HG02610 (cell line): ENCODE results near the gene MAP4K2.
"Not testable (repeated sequence)": the region's sequence is repeated elsewhere in the genome, so short reads cannot be mapped to it uniquely, and the experiment has no call there.

Source experiments
- ATAC-seq: cut with Tn5 transposase; IDR thresholded peaks from one replicate; pipeline ENCODE4 v1.9.1; 2021; ENCODE audit warnings: mild to moderate bottlenecking, moderate library complexity; ENCODE audit not compliant: unreplicated experiment

Gene MAP4K2

DNA sequence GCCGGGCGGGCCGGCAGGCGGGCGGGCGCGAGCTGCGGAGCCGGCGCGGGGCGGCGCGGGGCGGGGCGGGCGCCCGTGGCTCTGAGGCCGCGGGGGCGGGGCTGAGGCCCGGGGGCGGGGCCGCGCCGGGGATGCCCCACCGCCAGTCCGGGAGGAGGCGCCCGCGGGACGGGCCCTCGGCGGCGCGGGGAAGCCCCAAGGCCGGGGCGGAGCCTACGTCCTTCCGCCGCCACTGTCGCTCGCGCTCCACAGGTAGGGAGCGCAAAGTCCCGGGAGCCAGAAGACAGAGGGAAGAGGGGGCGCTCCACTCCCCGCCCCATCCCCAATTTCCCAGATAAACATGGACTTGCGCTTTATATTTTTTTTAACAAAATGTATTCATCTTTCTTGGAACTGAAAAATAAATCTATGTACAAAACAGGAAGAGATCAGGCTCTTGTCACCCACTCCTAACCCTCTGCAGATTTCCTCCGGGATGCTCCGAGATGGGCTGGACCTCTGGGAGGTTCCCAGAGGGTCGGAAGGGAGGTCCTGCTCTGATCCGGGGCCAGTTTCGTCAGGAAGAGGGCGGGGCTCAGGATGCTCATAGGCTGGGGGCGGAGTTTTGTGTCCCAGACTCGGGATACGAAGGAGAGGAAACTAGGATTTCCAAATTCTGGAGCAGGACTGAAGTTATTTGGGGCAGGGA is at the start of gene MAP4K2:
MAP4K2 (minus strand) TSS at position 57 of the 688 bp plus-strand sequence. CDS start 65 bp downstream, outside the sequence.
- ATAC-seq = peak; percentile 57

DNA sequence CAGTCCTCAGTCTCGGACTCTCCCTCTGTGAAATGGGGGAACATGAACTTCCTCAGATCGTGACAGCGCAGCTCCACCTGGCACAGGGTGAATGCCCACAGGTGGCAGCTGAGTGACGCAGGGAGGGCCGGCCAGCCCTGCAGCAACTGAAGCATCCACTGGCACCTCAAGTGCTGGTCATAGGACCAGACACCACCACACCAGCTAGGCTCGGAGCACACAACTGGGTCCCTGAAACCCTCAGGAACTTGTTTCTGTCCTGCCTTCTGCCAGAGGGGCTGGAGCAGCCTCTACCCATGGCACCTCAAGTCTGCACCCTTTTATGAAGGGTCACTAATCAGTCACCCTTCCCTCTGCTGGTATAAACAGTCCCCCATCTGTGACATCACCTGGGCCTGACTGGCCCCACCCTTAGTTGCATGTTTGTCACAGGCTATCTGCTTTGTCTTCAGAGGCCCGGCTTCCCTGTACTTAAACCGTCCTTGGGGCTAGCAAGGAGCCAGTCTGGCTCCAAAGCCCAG is 48.9 kb upstream of the MAP4K2 start:
- ATAC-seq = no peak

- peak; percentile 73 for ATAC-seq
Observed at GRCh38 chr11:64850979-64851567, 48.1 kb upstream of the MAP4K2 start.

DNA sequence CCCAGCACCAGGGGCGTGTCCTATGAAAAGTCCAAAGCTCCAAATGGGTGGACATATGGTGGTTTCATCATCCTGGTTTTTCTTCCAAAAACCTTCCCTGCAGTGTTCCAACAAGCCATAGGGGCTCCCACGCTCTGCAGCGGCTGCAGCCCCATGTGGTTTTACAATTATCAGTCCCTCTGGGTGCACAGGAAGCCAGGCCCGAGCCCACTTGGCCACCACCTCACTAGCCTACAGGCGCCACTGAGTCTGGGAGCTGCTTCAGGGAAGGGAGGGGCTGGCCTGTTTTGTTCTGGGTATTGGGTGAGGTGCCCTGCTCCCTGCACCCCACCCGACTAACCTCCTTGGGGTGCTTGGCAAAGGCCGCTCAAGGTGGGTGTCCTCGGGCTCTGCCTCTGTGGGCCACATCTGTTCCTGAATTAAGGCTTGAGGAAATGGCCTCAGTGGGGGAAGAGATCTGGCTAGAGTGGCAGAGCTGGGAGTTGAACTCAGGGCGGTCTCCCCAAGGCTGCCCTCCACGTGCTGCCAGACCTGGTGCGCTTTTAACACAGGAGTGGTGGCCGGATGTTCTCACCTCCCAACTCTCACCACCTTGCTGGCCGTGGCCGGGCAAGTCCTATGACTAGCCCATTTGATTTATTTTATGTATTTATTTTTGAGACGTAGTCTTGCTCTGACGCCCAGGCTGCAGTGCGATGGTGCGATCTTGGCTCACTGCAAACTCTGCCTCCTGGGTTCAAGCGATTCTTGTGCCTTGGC is 46.8 kb upstream of the MAP4K2 start:
- ATAC-seq = no peak

- ATAC-seq = no peak
Observed at GRCh38 chr11:64848826-64849597, 46.0 kb upstream of the MAP4K2 start.

- ATAC-seq = no peak
Observed at GRCh38 chr11:64848214-64848825, 45.3 kb upstream of the MAP4K2 start.

DNA sequence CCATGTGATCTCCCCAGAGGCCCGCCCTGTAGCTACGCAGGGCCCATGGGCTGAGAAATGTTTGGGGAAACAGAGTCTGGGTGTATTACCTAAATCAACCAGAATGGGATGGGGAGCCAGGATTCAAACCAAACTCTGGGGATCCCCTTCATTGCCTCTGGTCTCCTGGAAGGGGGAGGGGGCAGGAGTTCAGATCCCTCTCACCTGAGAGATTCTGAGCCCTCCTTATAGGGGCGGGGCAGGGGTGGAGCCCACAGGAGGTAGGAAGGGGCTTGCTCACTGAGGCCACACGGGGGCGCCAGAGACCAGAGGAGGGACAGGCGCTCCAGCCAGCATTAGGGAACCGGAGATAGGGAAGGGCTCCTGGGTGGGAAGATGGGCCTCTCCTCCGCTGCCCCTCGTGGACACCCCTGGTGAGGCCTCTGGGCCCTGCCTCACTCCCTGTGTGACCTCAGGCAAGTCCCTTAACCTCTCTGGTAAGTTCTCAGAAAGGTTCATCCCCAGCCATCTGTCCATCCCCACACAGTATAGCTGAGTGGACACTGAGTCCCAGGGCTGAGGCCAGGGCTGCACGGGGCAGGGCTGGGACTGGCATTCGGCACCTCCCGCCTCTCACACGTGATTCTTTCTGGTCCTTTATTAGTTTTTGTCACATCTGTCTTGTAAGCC is 44.1 kb upstream of the MAP4K2 start:
- no peak for ATAC-seq

DNA sequence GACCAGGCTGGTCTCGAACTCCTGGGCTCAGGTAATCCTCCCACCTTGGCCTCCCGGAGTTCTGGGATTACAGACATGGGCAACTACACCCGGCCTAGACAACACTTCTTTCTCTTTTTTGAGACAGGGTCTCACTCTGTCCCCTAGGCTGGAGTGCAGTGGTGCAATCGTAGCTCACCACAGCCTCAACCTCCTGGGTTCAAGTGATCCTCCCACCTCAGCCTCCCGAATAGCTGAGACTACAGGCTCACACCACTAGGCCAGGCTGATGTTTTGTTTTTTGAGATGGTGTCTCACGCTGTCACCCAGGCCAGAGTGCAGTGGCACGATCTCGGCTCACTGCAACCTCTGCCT is 42.7 kb upstream of the MAP4K2 start:
- ATAC-seq = not testable (repeated sequence)

GRCh38 chr11:64845129-64845775 is 42.2 kb upstream of the MAP4K2 start:
- no peak for ATAC-seq

- no peak for ATAC-seq
Observed at GRCh38 chr11:64844330-64845128, 41.5 kb upstream of the MAP4K2 start, which contains the start of gene CDC42BPG. TSS of gene CDC42BPG (minus strand) at chr11:64844653. CDS start at chr11:64844569, 84 bp downstream.

DNA sequence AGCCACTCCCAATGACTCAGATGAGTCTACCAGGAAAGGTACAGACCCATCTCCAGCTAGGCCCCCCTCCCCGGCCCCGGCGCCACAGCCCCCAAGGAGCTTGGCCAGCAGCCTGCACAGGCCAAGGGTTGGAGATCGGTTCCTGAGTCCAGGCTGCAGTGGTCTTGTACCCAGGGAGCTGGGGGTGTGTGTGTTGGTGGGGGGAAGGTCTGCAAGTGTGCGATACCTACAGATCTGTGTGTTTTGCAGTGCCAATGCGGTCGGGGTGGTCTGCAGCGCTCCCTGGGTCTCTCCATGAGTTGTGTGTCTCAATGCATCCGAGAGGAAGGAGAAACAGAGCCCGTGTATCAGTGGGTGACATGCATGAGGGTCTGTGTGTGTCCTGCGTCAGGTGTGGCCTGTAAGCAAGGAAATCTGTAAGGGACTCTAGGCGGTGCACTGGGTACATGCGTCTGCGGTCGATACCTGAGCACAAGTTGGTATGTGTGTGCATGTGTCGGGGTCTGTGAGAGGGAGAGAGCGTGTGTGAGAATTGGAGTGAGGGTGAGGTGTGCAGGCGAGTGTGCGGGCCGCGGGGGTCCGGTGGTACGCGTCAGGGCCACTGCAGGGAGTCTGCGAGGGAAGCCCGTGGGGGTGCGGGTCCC is 40.8 kb upstream of the MAP4K2 start:
- no peak for ATAC-seq

- ATAC-seq = no peak
Observed at GRCh38 chr11:64842851-64843685, 40.1 kb upstream of the MAP4K2 start.

DNA sequence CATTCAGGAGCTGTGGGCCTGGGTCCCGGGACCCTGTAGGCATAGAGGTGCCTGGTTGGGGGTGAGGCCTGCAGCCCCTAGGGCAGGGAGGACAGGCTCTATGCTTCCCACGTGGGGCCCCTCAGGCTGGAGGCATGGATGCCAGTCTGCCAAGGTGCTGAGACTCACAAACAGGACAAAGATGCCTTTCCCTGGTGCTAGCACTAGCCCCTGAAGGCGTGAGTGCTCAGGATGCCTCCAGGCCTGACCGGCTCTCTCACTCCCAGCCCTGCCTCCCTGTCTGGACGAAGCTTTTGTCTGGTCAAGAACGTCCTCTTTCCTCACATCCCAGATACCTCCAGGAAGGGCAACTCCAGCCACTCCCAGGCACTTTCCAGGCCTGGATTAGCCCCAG is 39.3 kb upstream of the MAP4K2 start:
- no peak for ATAC-seq

- ATAC-seq = no peak
Observed at GRCh38 chr11:64841592-64842365, 38.8 kb upstream of the MAP4K2 start.

DNA sequence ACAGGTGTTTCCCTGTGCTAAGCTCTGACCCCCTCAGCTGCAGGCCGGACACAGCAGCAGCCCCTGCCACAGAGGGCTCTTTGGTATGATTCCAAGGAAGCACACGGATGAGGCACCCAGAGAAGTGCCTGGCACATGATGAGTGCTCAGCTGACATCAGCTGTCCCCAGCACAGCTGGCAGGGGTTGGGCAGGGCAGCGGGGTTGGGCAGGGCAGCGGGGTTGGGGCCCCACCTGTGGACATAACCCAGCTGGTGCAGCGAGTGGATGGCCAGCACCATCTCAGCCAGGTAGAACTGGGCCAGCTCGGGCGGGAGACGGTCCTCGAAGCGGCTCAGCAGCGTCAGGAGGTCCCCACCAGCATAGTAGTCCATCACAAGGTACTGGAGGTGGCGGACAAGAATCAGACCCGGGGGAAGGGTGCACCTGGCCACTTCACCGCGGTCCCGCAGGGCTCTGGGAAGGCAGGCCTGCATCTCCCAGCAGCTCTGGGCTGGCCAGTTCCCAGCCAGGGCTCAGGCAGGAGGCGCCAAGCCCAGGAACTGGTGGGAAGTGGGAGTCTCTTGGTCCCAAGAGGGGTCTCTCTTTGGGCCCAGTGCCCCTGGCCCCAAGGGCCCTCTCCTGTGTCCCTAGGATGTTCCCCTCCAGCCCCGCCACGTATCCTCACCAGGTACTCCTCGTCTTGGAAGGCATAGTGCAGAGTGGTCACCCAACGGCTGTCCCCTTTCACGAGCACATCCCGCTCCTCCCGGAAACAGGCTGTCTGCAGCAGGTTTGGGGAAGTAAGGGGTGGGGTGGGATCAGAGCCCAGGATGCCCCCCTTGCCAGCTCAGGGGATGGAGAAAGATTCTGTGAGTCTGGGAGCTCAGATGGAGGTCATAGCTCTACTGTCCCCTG is 37.1 kb upstream of the MAP4K2 start:
- no peak for ATAC-seq

GRCh38 chr11:64839335-64839734 is 36.3 kb upstream of the MAP4K2 start:
- no peak for ATAC-seq
